SK-N-SH treated with all-trans-retinoic acid at 6 μM for 48 hours (cell line): ENCODE measurements around the gene ANKRD28.

Experiments
- ATAC-seq: fragments of 200-7000 bp; cut with Tn5 transposase; 3 replicates; pipeline ENCODE4 v1.9.1; 2020; ENCODE audit warnings: mild to moderate bottlenecking, moderate library complexity
- ARNTL ChIP-seq: fragments of 450-650 bp; formaldehyde crosslinking; IDR thresholded peaks from 2 replicates; pipeline ENCODE4 v1.5.0; 2020; ENCODE audit warnings: low read depth, mild to moderate bottlenecking, moderate library complexity, borderline replicate concordance
- BACH2 ChIP-seq: fragments of 250-450 bp; sonication (Bioruptor Pico); IDR thresholded peaks from 2 replicates; pipeline ENCODE4 v1.9.0; 2021; ENCODE audit warnings: mild to moderate bottlenecking, borderline replicate concordance
- CSDC2 ChIP-seq: fragments of 250-450 bp; sonication (Bioruptor Pico); IDR thresholded peaks from 2 replicates; pipeline ENCODE4 v1.5.0; 2020; ENCODE audit warnings: mild to moderate bottlenecking, moderate library complexity
- ESRRG ChIP-seq: fragments of 250-450 bp; sonication (Bioruptor Pico); IDR thresholded peaks from 2 replicates; pipeline ENCODE4 v1.6.1; 2021; ENCODE audit warnings: mild to moderate bottlenecking
- GLIS3 ChIP-seq: fragments of 250-450 bp; sonication (Bioruptor Pico); IDR thresholded peaks from 2 replicates; pipeline ENCODE4 v1.5.0; 2020; ENCODE audit warnings: mild to moderate bottlenecking, moderate library complexity
- ISL1 ChIP-seq: fragments of 250-450 bp; sonication (Bioruptor Pico); IDR thresholded peaks from 2 replicates; pipeline ENCODE4 v2.1.2; 2022; ENCODE audit warnings: mild to moderate bottlenecking, moderate library complexity
- OSR1 ChIP-seq: fragments of 250-450 bp; sonication (Bioruptor Pico); IDR thresholded peaks from 2 replicates; pipeline ENCODE4 v1.8.0; 2022; ENCODE audit warnings: moderate library complexity, mild to moderate bottlenecking, inconsistent platforms
- PPARA ChIP-seq: fragments of 250-450 bp; sonication (Bioruptor Pico); IDR thresholded peaks from 2 replicates; pipeline ENCODE4 v1.5.0; 2020; ENCODE audit warnings: mild to moderate bottlenecking, borderline replicate concordance
- SNAI2 ChIP-seq: fragments of 250-450 bp; sonication (Bioruptor Pico); IDR thresholded peaks from 2 replicates; pipeline ENCODE4 v1.5.0; 2020; ENCODE audit warnings: mild to moderate bottlenecking, moderate library complexity
- TCF4 ChIP-seq: fragments of 250-450 bp; sonication (Bioruptor Pico); IDR thresholded peaks from 2 replicates; pipeline ENCODE4 v1.8.0; 2021; ENCODE audit warnings: mild to moderate bottlenecking, moderate library complexity, borderline replicate concordance
- TOX ChIP-seq: fragments of 250-450 bp; sonication (Bioruptor Pico); IDR thresholded peaks from 2 replicates; pipeline ENCODE4 v1.8.0; 2021; ENCODE audit warnings: mild to moderate bottlenecking, moderate library complexity, borderline replicate concordance
- ZC3H10 ChIP-seq: fragments of 250-450 bp; sonication (Bioruptor Pico); IDR thresholded peaks from 2 replicates; pipeline ENCODE4 v1.5.1; 2021; ENCODE audit warnings: mild to moderate bottlenecking, moderate library complexity
- ZFP3 ChIP-seq: fragments of 250-450 bp; sonication (Bioruptor Pico); IDR thresholded peaks from 2 replicates; pipeline ENCODE4 v1.5.0; 2020; ENCODE audit warnings: mild to moderate bottlenecking, moderate library complexity
- ZFP30 ChIP-seq: fragments of 450-650 bp; formaldehyde crosslinking; IDR thresholded peaks from 2 replicates; pipeline ENCODE4 v1.5.0; 2022; ENCODE audit warnings: mild to moderate bottlenecking, moderate library complexity
- ZNF565 ChIP-seq: fragments of 450-650 bp; formaldehyde crosslinking; conservative IDR thresholded peaks from 2 replicates; pipeline ENCODE4 v1.5.0; 2020; ENCODE audit warnings: low read depth, mild to moderate bottlenecking, moderate library complexity
- ZNF70 ChIP-seq: fragments of 450-650 bp; formaldehyde crosslinking; IDR thresholded peaks from 2 replicates; pipeline ENCODE4 v1.5.0; 2020; ENCODE audit warnings: mild to moderate bottlenecking, moderate library complexity
- ZNF8 ChIP-seq: fragments of 450-650 bp; formaldehyde crosslinking; IDR thresholded peaks from 2 replicates; pipeline ENCODE4 v1.5.0; 2020; ENCODE audit warnings: mild to moderate bottlenecking, moderate library complexity
- TF ChIP-seq, protein P1 (sequence below): fragments of 250-450 bp; sonication (Bioruptor Pico); IDR thresholded peaks from 2 replicates; pipeline ENCODE4 v1.5.0; 2020; ENCODE audit warnings: mild to moderate bottlenecking, moderate library complexity
- TF ChIP-seq, protein P2 (sequence below): fragments of 250-450 bp; sonication (Bioruptor Pico); IDR thresholded peaks from 2 replicates; pipeline ENCODE4 v1.5.1; 2021; ENCODE audit warnings: mild to moderate bottlenecking, moderate library complexity
- TF ChIP-seq, protein P3 (sequence below): fragments of 250-450 bp; sonication (Bioruptor Pico); IDR thresholded peaks from 2 replicates; pipeline ENCODE4 v1.8.0; 2021; ENCODE audit warnings: low read depth, mild to moderate bottlenecking, moderate library complexity, borderline replicate concordance
- TF ChIP-seq, protein P4 (sequence below): fragments of 250-450 bp; sonication (Bioruptor Pico); IDR thresholded peaks from 2 replicates; pipeline ENCODE4 v1.8.0; 2020; ENCODE audit warnings: mild to moderate bottlenecking, moderate library complexity, borderline replicate concordance

The ANKRD28 gene

DNA sequence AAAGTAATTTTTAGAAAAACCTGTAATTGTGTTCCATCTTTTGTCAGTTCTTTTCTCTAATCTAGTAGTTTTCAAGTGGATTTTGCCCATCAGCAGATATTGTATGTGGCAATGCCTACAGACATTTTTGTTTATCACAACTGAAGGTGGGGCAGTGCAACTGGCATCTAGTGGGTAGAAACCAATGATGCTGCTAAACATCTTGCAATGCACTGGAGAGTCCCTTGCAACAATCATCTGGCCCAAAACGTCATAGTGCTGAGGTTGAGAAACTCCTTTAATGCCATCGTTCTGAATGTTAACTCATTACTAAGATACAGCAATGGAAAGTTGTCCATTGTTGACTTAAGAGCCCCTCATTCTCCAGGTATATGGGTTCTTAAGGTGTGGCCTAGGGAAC lies 116.1 kb downstream of the ANKRD28 start:
- no peak for TF ChIP-seq ZNF70 (CRISPR knock-in tag)
- TF ChIP-seq OSR1 (CRISPR knock-in tag), result no peak
- TF ChIP-seq SNAI2 (CRISPR knock-in tag), result no peak
- TF ChIP-seq GLIS3 (CRISPR knock-in tag), result no peak
- no peak for TF ChIP-seq ZNF8
- TF ChIP-seq, protein P1, sequence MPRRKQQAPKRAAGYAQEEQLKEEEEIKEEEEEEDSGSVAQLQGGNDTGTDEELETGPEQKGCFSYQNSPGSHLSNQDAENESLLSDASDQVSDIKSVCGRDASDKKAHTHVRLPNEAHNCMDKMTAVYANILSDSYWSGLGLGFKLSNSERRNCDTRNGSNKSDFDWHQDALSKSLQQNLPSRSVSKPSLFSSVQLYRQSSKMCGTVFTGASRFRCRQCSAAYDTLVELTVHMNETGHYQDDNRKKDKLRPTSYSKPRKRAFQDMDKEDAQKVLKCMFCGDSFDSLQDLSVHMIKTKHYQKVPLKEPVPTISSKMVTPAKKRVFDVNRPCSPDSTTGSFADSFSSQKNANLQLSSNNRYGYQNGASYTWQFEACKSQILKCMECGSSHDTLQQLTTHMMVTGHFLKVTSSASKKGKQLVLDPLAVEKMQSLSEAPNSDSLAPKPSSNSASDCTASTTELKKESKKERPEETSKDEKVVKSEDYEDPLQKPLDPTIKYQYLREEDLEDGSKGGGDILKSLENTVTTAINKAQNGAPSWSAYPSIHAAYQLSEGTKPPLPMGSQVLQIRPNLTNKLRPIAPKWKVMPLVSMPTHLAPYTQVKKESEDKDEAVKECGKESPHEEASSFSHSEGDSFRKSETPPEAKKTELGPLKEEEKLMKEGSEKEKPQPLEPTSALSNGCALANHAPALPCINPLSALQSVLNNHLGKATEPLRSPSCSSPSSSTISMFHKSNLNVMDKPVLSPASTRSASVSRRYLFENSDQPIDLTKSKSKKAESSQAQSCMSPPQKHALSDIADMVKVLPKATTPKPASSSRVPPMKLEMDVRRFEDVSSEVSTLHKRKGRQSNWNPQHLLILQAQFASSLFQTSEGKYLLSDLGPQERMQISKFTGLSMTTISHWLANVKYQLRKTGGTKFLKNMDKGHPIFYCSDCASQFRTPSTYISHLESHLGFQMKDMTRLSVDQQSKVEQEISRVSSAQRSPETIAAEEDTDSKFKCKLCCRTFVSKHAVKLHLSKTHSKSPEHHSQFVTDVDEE (CRISPR knock-in tag), result no peak
- TF ChIP-seq ESRRG (CRISPR knock-in tag), result no peak
- no peak for TF ChIP-seq ISL1
- TF ChIP-seq ZFP3, result no peak
- no peak for TF ChIP-seq TOX (CRISPR knock-in tag)
- TF ChIP-seq TCF4 (CRISPR knock-in tag), result no peak
- TF ChIP-seq, protein P2, sequence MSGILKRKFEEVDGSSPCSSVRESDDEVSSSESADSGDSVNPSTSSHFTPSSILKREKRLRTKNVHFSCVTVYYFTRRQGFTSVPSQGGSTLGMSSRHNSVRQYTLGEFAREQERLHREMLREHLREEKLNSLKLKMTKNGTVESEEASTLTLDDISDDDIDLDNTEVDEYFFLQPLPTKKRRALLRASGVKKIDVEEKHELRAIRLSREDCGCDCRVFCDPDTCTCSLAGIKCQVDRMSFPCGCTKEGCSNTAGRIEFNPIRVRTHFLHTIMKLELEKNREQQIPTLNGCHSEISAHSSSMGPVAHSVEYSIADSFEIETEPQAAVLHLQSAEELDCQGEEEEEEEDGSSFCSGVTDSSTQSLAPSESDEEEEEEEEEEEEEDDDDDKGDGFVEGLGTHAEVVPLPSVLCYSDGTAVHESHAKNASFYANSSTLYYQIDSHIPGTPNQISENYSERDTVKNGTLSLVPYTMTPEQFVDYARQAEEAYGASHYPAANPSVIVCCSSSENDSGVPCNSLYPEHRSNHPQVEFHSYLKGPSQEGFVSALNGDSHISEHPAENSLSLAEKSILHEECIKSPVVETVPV (CRISPR knock-in tag), result no peak
- TF ChIP-seq ZFP30 (CRISPR knock-in tag), result no peak
- no peak for TF ChIP-seq ZC3H10 (CRISPR knock-in tag)
- no peak for TF ChIP-seq ARNTL
- no peak for TF ChIP-seq ZNF565
- TF ChIP-seq, protein P3, sequence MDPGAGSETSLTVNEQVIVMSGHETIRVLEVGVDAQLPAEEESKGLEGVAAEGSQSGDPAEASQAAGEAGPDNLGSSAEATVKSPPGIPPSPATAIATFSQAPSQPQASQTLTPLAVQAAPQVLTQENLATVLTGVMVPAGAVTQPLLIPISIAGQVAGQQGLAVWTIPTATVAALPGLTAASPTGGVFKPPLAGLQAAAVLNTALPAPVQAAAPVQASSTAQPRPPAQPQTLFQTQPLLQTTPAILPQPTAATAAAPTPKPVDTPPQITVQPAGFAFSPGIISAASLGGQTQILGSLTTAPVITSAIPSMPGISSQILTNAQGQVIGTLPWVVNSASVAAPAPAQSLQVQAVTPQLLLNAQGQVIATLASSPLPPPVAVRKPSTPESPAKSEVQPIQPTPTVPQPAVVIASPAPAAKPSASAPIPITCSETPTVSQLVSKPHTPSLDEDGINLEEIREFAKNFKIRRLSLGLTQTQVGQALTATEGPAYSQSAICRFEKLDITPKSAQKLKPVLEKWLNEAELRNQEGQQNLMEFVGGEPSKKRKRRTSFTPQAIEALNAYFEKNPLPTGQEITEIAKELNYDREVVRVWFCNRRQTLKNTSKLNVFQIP, result no peak
- no peak for ATAC-seq

DNA sequence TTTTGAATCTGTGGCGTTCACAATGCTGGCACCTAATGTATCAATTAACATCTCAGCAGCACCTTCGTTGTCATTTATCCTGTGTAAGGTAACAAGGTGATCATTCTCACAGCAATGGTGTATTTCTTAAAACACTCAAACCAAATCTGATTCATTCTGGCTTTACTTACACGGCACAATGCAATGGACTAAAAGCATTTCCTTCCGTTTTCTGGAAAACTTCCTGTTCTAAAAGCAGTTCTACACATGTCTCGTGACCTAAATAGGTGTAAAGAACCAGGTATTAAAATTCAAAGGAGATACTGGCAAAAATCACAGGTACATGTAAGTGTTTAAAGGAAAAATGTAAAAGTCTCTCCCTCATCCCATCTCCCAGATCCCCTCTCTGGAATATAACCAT lies 118.5 kb downstream of the ANKRD28 start:
- TF ChIP-seq ZNF565, result no peak
- ATAC-seq, result no peak

DNA sequence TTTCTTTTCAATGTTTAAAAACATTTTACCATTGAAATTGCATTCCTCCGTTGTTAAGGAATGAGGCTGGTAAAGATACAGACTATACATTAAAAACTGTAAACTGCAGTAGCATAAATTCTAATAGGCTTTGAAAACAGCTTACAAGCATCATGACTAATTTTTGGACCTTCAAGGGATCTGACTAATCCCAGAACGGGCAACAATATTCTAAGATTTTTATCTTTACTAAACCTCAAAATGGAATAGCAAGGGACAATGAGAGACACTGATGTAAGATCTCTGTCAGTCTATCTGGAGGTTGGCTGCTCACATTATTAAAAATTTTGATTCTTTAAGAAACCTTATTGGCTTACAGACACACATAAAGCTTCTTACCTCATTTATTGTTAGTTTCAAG lies 121.5 kb downstream of the ANKRD28 start:
- TF ChIP-seq, protein P4, sequence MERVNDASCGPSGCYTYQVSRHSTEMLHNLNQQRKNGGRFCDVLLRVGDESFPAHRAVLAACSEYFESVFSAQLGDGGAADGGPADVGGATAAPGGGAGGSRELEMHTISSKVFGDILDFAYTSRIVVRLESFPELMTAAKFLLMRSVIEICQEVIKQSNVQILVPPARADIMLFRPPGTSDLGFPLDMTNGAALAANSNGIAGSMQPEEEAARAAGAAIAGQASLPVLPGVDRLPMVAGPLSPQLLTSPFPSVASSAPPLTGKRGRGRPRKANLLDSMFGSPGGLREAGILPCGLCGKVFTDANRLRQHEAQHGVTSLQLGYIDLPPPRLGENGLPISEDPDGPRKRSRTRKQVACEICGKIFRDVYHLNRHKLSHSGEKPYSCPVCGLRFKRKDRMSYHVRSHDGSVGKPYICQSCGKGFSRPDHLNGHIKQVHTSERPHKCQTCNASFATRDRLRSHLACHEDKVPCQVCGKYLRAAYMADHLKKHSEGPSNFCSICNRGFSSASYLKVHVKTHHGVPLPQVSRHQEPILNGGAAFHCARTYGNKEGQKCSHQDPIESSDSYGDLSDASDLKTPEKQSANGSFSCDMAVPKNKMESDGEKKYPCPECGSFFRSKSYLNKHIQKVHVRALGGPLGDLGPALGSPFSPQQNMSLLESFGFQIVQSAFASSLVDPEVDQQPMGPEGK (CRISPR knock-in tag), result no peak
- TF ChIP-seq SNAI2 (CRISPR knock-in tag) (no peak), ISL1 (no peak), ZFP30 (CRISPR knock-in tag) (no peak), OSR1 (CRISPR knock-in tag) (no peak), BACH2 (CRISPR knock-in tag) (no peak), ZFP3 (no peak), PPARA (CRISPR knock-in tag) (no peak), ESRRG (CRISPR knock-in tag) (no peak), ZC3H10 (CRISPR knock-in tag) (no peak), CSDC2 (no peak)
- TF ChIP-seq, protein P2 (CRISPR knock-in tag), result no peak
- TF ChIP-seq, protein P3, result no peak
- no peak for ATAC-seq
